Measurements from ENCODE around the gene DLX4. TPM values are rescaled to one million over a fixed set of nuclear protein-coding genes. Genes with fewer than 3 reads are reported as not detected.

The DLX4 gene
- total and polyA plus RNA-seq, 2 donors (not counting 1 experiment from before 2014, with no cell fraction given): 0.17 to 0.88 TPM

DNA sequence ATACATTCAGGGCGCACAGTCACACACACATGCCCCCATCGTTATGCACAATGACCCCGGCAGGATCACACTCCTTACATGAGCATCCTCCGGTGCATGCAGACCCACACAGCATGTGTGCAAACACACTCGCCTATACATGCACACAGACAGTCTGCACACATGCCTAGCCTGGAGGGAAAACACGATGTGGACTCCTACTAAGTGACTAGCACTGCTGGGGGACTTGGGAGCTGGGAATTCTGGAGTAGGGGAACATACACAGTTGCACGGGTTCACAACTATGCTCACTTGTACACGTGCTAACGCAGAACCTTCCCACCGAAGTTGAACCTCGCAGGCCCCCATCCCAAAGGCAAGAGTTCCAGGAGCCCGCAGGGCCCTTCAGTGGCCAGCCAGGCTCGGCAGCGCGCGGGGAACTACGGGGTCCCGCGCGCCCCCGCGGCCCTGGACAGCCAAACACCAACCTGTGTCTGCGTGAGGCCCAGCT, 24.0 kb downstream of the DLX4 start:
- H3K4me3 ChIP-seq (ENCODE audit: control extremely low read depth in 1 of 5, extremely low read depth in 1 of 5, insufficient read depth in 1 of 5, low read depth in 2 of 5, low read length in 4 of 5): peak overlapping the region in 4 of 5 experiments; percentile 32 to 65 (median 49)
- 26% methylated on average over 21 of the region's 23 CpGs for WGBS (ENCODE audit: insufficient coverage)
- peaks cover 39 to 41% of the 10 kb centered on the region in 2 donors for H3K4me1 ChIP-seq (ENCODE audit: control insufficient read depth in 2 of 2, insufficient read depth in 2 of 2, low read length in 2 of 2)
- peaks cover 36% of the 10 kb centered on the region for H3K4me1 Mint-ChIP-seq
- H3K36me3 ChIP-seq (replicated peaks in 1 of 2; ENCODE audit: control extremely low read depth in 1 of 2, control insufficient read depth in 1 of 2, extremely low read depth in 1 of 2, insufficient read depth in 2 of 2, low read length in 1 of 2): no peaks in the 10 kb centered on the region
- H3K4me3 Mint-ChIP-seq: peak overlapping the region; percentile 75
- H3K79me2 ChIP-seq (ENCODE audit: control insufficient read depth, insufficient read depth, low read length): no peaks in the 10 kb centered on the region
- H3K9me3 Mint-ChIP-seq (ENCODE audit: insufficient read depth): no peaks in the 10 kb centered on the region
- H2AFZ ChIP-seq (ENCODE audit: insufficient read depth, low read depth, low read length, poor library complexity, severe bottlenecking): peak overlapping the region; percentile 61
- H3K27ac Mint-ChIP-seq: no peak overlapping the region
- H3K4me2 ChIP-seq (replicated peaks; ENCODE audit: low read depth, low read length, poor library complexity, severe bottlenecking): peak overlapping the region; percentile 90
- POLR2A ChIA-PET: no interaction called here
- peaks cover 0 to 26% (median 0%) of the 10 kb centered on the region in 3 donors for H3K9me3 ChIP-seq (ENCODE audit: control extremely low read depth in 1 of 3, control insufficient read depth in 2 of 3, insufficient read depth in 1 of 3, low read length in 2 of 3)
- ATAC-seq (ENCODE audit: low read depth) (no peak), DNase-seq (peak; percentile 27)
- H3K9ac ChIP-seq (ENCODE audit: low read length): peak overlapping the region; percentile 66
- H3K27ac ChIP-seq (ENCODE audit: low read length in 2 of 2): no peak overlapping the region
- TF ChIP-seq, protein P1, sequence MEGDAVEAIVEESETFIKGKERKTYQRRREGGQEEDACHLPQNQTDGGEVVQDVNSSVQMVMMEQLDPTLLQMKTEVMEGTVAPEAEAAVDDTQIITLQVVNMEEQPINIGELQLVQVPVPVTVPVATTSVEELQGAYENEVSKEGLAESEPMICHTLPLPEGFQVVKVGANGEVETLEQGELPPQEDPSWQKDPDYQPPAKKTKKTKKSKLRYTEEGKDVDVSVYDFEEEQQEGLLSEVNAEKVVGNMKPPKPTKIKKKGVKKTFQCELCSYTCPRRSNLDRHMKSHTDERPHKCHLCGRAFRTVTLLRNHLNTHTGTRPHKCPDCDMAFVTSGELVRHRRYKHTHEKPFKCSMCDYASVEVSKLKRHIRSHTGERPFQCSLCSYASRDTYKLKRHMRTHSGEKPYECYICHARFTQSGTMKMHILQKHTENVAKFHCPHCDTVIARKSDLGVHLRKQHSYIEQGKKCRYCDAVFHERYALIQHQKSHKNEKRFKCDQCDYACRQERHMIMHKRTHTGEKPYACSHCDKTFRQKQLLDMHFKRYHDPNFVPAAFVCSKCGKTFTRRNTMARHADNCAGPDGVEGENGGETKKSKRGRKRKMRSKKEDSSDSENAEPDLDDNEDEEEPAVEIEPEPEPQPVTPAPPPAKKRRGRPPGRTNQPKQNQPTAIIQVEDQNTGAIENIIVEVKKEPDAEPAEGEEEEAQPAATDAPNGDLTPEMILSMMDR (IDR thresholded peaks at IDR 0.05): no peak
- no peak for TF ChIP-seq EZH2 (IDR thresholded peaks at IDR 0.05; ENCODE audit: borderline replicate concordance, insufficient read depth, low read depth, low read length, poor library complexity, severe bottlenecking)
- no peaks in the 10 kb centered on the region for H4K20me1 ChIP-seq (ENCODE audit: control insufficient read depth, insufficient read depth, low read length, poor library complexity, severe bottlenecking)
- CTCF ChIA-PET: no interaction called here
- intact Hi-C loops (cut with micrococcal nuclease): no loop called here
- H3K27me3 Mint-ChIP-seq: peaks cover 77% of the 10 kb centered on the region
- peaks cover 0 to 93% (median 53%) of the 10 kb centered on the region in 4 experiments for H3K27me3 ChIP-seq (replicated peaks in 1 of 4; ENCODE audit: control extremely low read depth in 1 of 4, control insufficient read depth in 3 of 4, insufficient read depth in 4 of 4, low read length in 3 of 4)

DNA sequence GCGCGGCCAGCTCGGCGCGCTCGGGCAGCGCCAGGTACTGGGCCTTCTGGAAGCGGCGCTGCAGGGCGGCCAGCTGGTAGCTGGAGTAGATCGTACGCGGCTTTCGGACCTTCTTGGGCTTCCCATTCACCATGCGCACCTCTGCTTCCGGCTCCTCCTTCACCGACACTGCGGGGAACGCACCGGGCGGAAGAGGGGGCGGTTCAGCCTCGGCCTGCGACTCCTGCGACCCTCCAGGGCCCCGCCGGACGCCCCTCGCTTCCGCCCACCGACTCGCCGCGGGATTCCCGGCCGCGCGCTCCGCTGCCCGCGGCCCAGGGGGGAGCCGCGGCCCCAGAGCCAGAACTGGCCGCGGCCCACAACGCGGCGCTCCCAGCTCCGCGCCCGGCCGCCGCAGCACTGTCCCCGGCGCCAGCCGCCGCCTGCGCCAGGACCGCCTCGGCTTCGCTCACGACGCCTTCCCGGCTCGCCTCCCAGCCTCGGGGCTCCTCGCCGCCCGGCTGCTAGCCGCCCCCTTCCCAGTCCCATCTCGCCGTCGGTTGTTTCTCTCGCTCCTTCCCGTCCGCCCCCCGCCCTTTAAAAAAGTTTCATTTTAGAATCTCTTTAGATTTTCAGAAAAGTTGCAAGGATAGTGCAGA, 24.6 kb downstream of the DLX4 start:
- WGBS (ENCODE audit: insufficient coverage): 2% methylated on average over 77 of the region's 77 CpGs
- peak overlapping the region; percentile 86 for H3K4me3 Mint-ChIP-seq
- H3K27me3 Mint-ChIP-seq: peaks cover 77% of the 10 kb centered on the region
- Histone ChIP-seq H2AFZ (ENCODE audit: insufficient read depth, low read depth, low read length, poor library complexity, severe bottlenecking) (peak overlapping the region; percentile 61), H3K9ac (ENCODE audit: low read length) (peak overlapping the region; percentile 66), H3K27me3 (replicated peaks in 1 of 4; ENCODE audit: control extremely low read depth in 1 of 4, control insufficient read depth in 3 of 4, insufficient read depth in 4 of 4, low read length in 3 of 4) (peaks cover 0 to 93% (median 53%) of the 10 kb centered on the region in 4 experiments), H3K79me2 (ENCODE audit: control insufficient read depth, insufficient read depth, low read length) (no peaks in the 10 kb centered on the region), H3K9me3 (ENCODE audit: control extremely low read depth in 1 of 3, control insufficient read depth in 2 of 3, insufficient read depth in 1 of 3, low read length in 2 of 3) (peaks cover 0 to 28% (median 0%) of the 10 kb centered on the region in 3 donors), H3K4me3 (ENCODE audit: control extremely low read depth in 1 of 5, extremely low read depth in 1 of 5, insufficient read depth in 1 of 5, low read depth in 2 of 5, low read length in 4 of 5) (peak overlapping the region in 4 of 5 experiments; percentile 32 to 65 (median 49)), H3K36me3 (replicated peaks in 1 of 2; ENCODE audit: control extremely low read depth in 1 of 2, control insufficient read depth in 1 of 2, extremely low read depth in 1 of 2, insufficient read depth in 2 of 2, low read length in 1 of 2) (no peaks in the 10 kb centered on the region), H3K27ac (ENCODE audit: low read length in 2 of 2) (no peak overlapping the region), H3K4me2 (replicated peaks; ENCODE audit: low read depth, low read length, poor library complexity, severe bottlenecking) (peak overlapping the region; percentile 90), H4K20me1 (ENCODE audit: control insufficient read depth, insufficient read depth, low read length, poor library complexity, severe bottlenecking) (no peaks in the 10 kb centered on the region), H3K4me1 (ENCODE audit: control insufficient read depth in 2 of 2, insufficient read depth in 2 of 2, low read length in 2 of 2) (peaks cover 42 to 47% of the 10 kb centered on the region in 2 donors)
- intact Hi-C loops (cut with micrococcal nuclease): no loop called here
- CTCF ChIA-PET: interaction anchor here (0.6 to 7.0 kb wide), 5 partner anchors 28 to 1127 kb away, joined by 3 to 186 read pairs (median 4); partner anchors contain the start of gene SPAG9
- H3K27ac Mint-ChIP-seq: no peak overlapping the region
- H3K4me1 Mint-ChIP-seq: peaks cover 42% of the 10 kb centered on the region
- DNase-seq (peak; percentile 50), ATAC-seq (ENCODE audit: low read depth) (peak; percentile 18)
- TF ChIP-seq, protein P1 (IDR thresholded peaks at IDR 0.05): no peak
- no peak for TF ChIP-seq EZH2 (IDR thresholded peaks at IDR 0.05; ENCODE audit: borderline replicate concordance, insufficient read depth, low read depth, low read length, poor library complexity, severe bottlenecking)
- POLR2A ChIA-PET: interaction anchor here (0.6 to 0.7 kb wide), 2 partner anchors 63 to 114 kb away, joined by 3 to 7 read pairs; no protein-coding TSS in a partner anchor
- no peaks in the 10 kb centered on the region for H3K9me3 Mint-ChIP-seq (ENCODE audit: insufficient read depth)
